ENCODE results near the gene GRK4.
"Not testable (repeated sequence)": the region's sequence is repeated elsewhere in the genome, so short reads cannot be mapped to it uniquely, and the experiment has no call there.

Gene GRK4

DNA sequence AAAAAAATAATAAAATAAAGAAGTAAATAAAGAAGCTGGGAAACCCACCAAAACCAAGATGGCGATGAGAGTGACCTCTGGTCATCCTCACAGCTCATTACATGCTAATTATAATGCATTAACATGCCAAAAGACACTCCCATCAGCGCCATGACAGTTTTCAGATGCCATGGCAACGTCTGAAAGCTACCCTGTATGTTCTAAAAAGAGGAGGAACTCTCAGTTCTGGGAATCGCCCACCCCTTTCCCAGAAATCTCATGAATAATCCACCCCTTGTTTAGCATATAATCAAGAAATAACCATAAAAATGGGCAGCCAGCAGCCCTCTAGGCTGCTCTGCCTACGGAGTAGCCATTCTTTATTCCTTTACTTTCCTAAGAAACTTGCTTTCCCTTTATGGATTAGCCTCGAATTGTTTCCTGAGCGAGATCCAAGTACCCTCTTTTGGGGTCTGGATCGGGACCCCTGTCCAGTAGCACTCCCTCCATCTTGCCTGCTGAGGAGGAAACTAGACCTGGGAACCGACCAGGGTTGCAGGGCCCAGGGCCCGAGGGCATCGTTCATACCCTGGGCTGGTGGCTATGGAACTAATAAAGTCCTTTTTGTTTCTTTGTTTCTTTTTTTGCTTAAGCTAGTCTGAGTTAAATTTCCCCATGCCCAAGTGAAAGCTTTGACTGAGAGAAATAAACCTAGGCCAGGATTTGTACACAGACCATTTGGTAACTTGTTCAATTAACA is 80.1 kb downstream of the GRK4 start:
- Mint-ChIP-seq H3K9me3 (no peaks in the 10 kb centered on the region), H3K4me3 (no peak overlapping the region), H3K27ac (no peak overlapping the region), H3K27me3 (ENCODE audit: low read depth, poor library complexity) (peaks cover 26% of the 10 kb centered on the region), H3K4me1 (no peaks in the 10 kb centered on the region), H3K36me3 (ENCODE audit: low read depth) (no peaks in the 10 kb centered on the region)
- TF ChIP-seq CTCF (IDR thresholded peaks at IDR 0.05), result no peak
- DNase-seq, result no peak

DNA sequence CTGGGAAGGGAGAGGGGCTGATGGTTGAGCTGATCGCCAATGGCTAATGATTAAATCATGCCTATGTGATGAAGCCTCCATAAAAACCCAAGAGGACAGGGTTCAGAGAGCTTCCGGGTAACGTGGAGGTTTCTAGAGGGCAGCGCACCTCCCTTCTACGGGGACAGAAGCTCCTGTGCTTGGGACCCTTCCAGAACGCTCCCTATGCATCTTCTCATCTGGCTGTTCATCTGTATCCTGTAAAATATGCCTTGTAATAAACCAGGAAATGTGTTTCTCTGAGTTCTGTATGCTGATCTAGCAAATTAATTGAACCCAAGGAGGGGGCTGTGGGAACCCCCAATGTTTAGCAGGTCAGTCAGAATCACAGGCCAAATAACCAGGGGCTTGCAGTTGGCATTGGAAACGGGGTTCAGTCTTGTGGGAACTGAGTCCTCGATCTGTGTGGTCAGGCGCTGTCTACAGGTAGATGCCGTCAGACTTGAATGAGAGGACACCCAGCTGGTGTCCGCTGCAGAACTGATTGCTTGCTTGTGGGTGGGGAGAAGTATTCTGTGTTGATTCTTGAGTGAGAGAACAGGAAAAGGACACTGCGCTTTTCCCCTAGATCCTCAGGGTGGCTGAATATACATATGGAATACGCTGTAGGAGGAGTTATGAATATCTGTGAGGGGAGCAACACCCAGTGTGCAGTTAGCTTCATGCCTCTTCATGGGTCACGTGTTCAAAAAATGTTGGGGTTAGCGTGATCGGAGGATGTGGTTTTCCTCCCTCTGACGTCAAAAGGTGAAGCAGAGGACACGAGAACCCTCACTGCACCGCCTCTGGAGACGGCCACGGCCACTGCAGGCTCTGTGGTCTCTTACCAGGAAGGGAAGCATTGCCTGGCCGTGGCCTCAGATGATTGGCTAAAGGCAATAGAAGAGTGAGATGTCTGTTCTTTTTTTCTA is 81.8 kb downstream of the GRK4 start:
- no peak overlapping the region for H3K27ac Mint-ChIP-seq
- TF ChIP-seq CTCF (IDR thresholded peaks at IDR 0.05), result no peak

DNA sequence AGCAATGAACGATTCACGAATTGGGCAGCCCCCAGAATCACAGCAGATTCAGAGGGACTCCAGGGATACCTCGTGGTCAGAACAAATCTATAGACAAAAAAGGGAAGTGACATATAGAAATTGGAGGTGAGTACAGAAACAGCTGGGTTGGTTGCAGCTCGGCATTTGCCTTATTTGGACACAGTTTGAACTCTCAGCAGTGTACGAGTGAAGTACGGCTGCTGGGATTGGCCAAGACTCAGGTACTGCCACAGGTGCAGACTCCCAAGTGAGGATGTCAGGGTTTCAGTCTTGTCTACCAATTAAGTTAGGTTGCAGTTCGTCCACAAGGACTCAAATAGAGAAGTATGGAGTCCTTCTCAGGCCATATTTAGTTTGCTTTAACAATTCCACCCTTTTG is 82.8 kb downstream of the GRK4 start:
- peaks cover 3% of the 10 kb centered on the region for H3K9me3 Mint-ChIP-seq
- peaks cover 35% of the 10 kb centered on the region for H3K27me3 Mint-ChIP-seq (ENCODE audit: low read depth, poor library complexity)
- TF ChIP-seq CTCF (IDR thresholded peaks at IDR 0.05), result no peak
- H3K4me3 Mint-ChIP-seq, result no peak overlapping the region
- H3K27ac Mint-ChIP-seq, result no peak overlapping the region
- H3K4me1 Mint-ChIP-seq, result no peaks in the 10 kb centered on the region
- no peak for DNase-seq
- H3K36me3 Mint-ChIP-seq (ENCODE audit: low read depth), result no peaks in the 10 kb centered on the region

More for the DNA sequence above, 81.8 kb downstream of the GRK4 start:
- H3K4me3 Mint-ChIP-seq, result no peak overlapping the region
- H3K27me3 Mint-ChIP-seq (ENCODE audit: low read depth, poor library complexity), result peaks cover 35% of the 10 kb centered on the region
- DNase-seq, result no peak
- no peaks in the 10 kb centered on the region for H3K4me1 Mint-ChIP-seq
- no peaks in the 10 kb centered on the region for H3K9me3 Mint-ChIP-seq
- no peaks in the 10 kb centered on the region for H3K36me3 Mint-ChIP-seq (ENCODE audit: low read depth)

DNA sequence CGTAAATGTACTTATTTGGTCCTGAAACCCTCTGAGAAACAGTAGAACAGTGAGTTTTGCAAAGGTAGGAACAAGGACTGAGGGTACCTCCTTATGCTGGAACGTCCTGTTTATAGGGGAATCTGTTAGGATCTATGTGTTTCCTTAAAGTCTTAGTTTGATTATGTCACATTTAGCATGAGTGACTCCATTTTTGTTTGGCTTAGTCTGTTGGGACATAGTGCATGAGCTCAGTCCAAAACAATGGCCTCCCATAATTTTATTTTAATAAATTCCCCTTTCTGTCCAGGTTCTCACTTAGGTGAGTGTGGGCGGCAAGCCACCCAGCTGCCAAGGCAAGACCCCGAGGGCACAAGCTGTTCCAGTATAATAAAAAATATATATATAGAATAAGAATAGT is 83.3 kb downstream of the GRK4 start:
- Mint-ChIP-seq H3K36me3 (ENCODE audit: low read depth) (no peaks in the 10 kb centered on the region), H3K9me3 (peaks cover 3% of the 10 kb centered on the region), H3K27me3 (ENCODE audit: low read depth, poor library complexity) (peaks cover 36% of the 10 kb centered on the region), H3K4me3 (no peak overlapping the region), H3K27ac (no peak overlapping the region), H3K4me1 (no peaks in the 10 kb centered on the region)
- no peak for TF ChIP-seq CTCF (IDR thresholded peaks at IDR 0.05)
- no peak for DNase-seq

DNA sequence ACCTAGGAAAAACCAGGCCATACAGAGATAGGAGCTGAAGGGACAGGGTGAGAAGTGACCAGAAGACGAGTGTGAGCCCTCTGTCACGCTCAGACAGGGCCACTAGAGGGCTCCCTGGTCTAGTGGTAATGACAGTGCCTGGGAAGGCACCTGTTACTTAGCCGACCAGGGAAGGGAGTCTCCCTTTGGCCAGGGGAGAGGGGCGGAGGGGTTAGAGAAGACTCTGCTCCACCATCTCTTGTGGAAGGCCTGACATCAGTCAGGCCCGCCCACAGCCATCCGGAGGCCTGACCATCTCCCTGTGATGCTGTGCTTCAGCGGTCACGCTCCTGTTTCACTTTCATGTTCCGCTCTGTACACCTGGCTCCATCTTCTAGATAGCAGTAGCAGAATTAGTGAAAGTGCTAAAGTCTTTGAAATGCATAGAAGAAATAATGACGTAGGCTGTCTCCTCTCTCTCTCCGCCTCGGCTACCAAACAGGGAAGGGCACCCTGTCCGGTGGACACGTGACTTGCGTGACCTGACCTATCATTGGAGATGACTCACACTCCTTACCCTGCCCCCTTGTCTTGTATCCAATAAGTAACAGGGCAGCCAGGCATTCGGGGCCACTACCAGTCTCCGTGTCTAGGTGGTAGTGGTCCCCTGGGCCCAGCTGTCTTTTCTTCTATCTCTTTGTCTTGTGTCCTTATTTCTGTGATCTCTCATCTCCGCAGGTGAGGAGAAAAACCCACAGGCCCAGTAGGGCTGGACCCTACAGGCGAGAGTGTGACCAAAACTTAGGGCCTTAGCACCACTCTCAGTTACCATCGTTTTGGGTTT is 84.3 kb downstream of the GRK4 start:
- no peak overlapping the region for H3K4me3 Mint-ChIP-seq
- DNase-seq, result peak; percentile 73
- peaks cover 12% of the 10 kb centered on the region for H3K9me3 Mint-ChIP-seq
- no peaks in the 10 kb centered on the region for H3K4me1 Mint-ChIP-seq
- H3K27me3 Mint-ChIP-seq (ENCODE audit: low read depth, poor library complexity), result peaks cover 34% of the 10 kb centered on the region
- no peaks in the 10 kb centered on the region for H3K36me3 Mint-ChIP-seq (ENCODE audit: low read depth)
- peak; percentile 72 for TF ChIP-seq CTCF (IDR thresholded peaks at IDR 0.05)
- no peak overlapping the region for H3K27ac Mint-ChIP-seq

- H3K4me1 Mint-ChIP-seq, H3K4me3 Mint-ChIP-seq: not testable (repeated sequence)
- peaks cover 37% of the 10 kb centered on the region for H3K9me3 Mint-ChIP-seq
These were observed 87.9 kb downstream of the GRK4 start for GRCh38 chr4:3051141-3051897.

More at GRCh38 chr4:3051141-3051897, 87.9 kb downstream of the GRK4 start:
- H3K27me3 Mint-ChIP-seq (ENCODE audit: low read depth, poor library complexity), result peaks cover 19% of the 10 kb centered on the region
- not testable (repeated sequence) for H3K36me3 Mint-ChIP-seq (ENCODE audit: low read depth); H3K27ac Mint-ChIP-seq; DNase-seq
